K562 (cell line): ENCODE measurements around the gene PCYT1A. TPM values are rescaled to one million over a fixed set of nuclear protein-coding genes. Genes with fewer than 3 reads are reported as not detected.

Experiments
- AFF4 ChIP-seq: sonication (generic); formaldehyde crosslinking; IDR thresholded peaks from 2 replicates; pipeline ENCODE4 v1.8.0; 2023; ENCODE audit warnings: mild to moderate bottlenecking, missing genetic modification reagents
- CUX1 ChIP-seq: fragments of 200-800 bp; sonication (Bioruptor generic); IDR thresholded peaks from 2 replicates; pipeline ENCODE4 v1.6.1; 2016; ENCODE audit warnings: missing genetic modification characterization, missing compliant biosample characterization
- ELF4 ChIP-seq: fragments of 450-650 bp; formaldehyde crosslinking; IDR thresholded peaks from 2 replicates; pipeline ENCODE4 v1.4.0; 2022; ENCODE audit warnings: missing genetic modification characterization
- EP300 ChIP-seq: IDR thresholded peaks from 2 replicates; pipeline ENCODE4 v1.6.1; 2012; ENCODE audit warnings: low read length, improper control_type of control experiment
- HDAC1 ChIP-seq, 2 experiments: fragments of 450-650 bp; IDR thresholded peaks; 2 replicates each; pipeline ENCODE4 v1.6.1; 2016 to 2017; ENCODE audit warnings: inconsistent platforms in 1 of 2, mild to moderate bottlenecking in 1 of 2, moderate library complexity in 1 of 2
- KDM2B ChIP-seq: fragments of 250-450 bp; sonication (Bioruptor Pico); IDR thresholded peaks from 2 replicates; pipeline ENCODE4 v1.8.0; 2021; ENCODE audit warnings: mild to moderate bottlenecking, moderate library complexity
- MECOM ChIP-seq: fragments of 250-450 bp; sonication (Bioruptor Pico); IDR thresholded peaks from 2 replicates; pipeline ENCODE4 v1.8.0; 2022; ENCODE audit warnings: inconsistent platforms
- MTA2 ChIP-seq: fragments of 450-650 bp; IDR thresholded peaks from 2 replicates; pipeline ENCODE4 v1.6.1; 2016; ENCODE audit warnings: low read depth
- PHTF2 ChIP-seq: fragments of 250-450 bp; sonication (Bioruptor Pico); IDR thresholded peaks from 2 replicates; pipeline ENCODE4 v1.5.0; 2021; ENCODE audit warnings: mild to moderate bottlenecking
- SAFB2 ChIP-seq: fragments of 200-400 bp; formaldehyde crosslinking; IDR thresholded peaks from 2 replicates; pipeline ENCODE4 v1.6.1; 2018; ENCODE audit warnings: borderline replicate concordance, low read length, low read depth, moderate library complexity; ENCODE audit not compliant: severe bottlenecking
- THAP12 ChIP-seq: fragments of 250-450 bp; sonication (Bioruptor Pico); IDR thresholded peaks from 2 replicates; pipeline ENCODE4 v1.9.0; 2021; ENCODE audit warnings: mild to moderate bottlenecking, inconsistent platforms
- ZBTB9 ChIP-seq: fragments of 450-650 bp; formaldehyde crosslinking; IDR thresholded peaks from 2 replicates; pipeline ENCODE4 v1.4.0; 2020; ENCODE audit warnings: mild to moderate bottlenecking, moderate library complexity
- ZFX ChIP-seq: sonication (generic); formaldehyde crosslinking; IDR thresholded peaks from 2 replicates; pipeline ENCODE4 v1.8.0; 2022; ENCODE audit warnings: mild to moderate bottlenecking, missing genetic modification reagents, moderate library complexity
- ZNF311 ChIP-seq: fragments of 250-450 bp; sonication (Bioruptor Pico); IDR thresholded peaks from 2 replicates; pipeline ENCODE4 v1.4.0; 2020; ENCODE audit warnings: mild to moderate bottlenecking, moderate library complexity
- polyA plus RNA-seq, 8 experiments: library from polyadenylated mRNA; depleted of rRNA in 4 of 8; stranded (reverse) in 5 of 8; unstranded in 3 of 8; fragments of >200 nt; fragmentation: Nextera tagmentation in 2 of 8; fragmentation: Illumina TruSeq in 1 of 8; extraction: Ambion mirVana in 2 of 8; extraction: Trizol in 1 of 8; gene quantifications; 2 replicates each; pipeline versions ENCODE4 v1.2.1 to v1.2.3, GENCODE V29; 2011 to 2014; ENCODE audit warnings: inconsistent platforms in 1 of 8, missing spikeins in 1 of 8
- total RNA-seq, 7 experiments: library from RNA; depleted of rRNA in 6 of 7; stranded (reverse); fragments of >200 nt in 6 of 7; fragmentation: Illumina TruSeq in 2 of 7; extraction: Trizol in 2 of 7; gene quantifications; 2 replicates each; pipeline versions ENCODE4 v1.2.1 to v1.2.3, GENCODE V29; 2011 to 2021; ENCODE audit warnings: low replicate concordance in 1 of 7

PCYT1A gene
- total and polyA plus RNA-seq, 9 of the 15 experiments (the other 6 are each of a cell fraction or from before 2014, with no cell fraction given), result 13.4 to 62.8 (median 49.4) TPM

GRCh38 chr3:196193736-196194541 is 93.6 kb downstream of the PCYT1A start (continued):
- no peak for TF ChIP-seq AFF4 (CRISPR knock-in tag)
- TF ChIP-seq HDAC1 (IDR thresholded peaks at IDR 0.05), result 0 out of 4 replicates have a peak, but pooled peaks of 1 of the 2 experiments have one; percentile 22
- no peak for TF ChIP-seq PHTF2 (CRISPR knock-in tag)
- TF ChIP-seq CUX1, result peak; percentile 53; the same call in 1 of the 2 replicates
- TF ChIP-seq EP300, result peak; percentile 61; the same call in 1 of the 2 replicates
- TF ChIP-seq ELF4 (CRISPR knock-in tag), result peak; percentile 42; the same call in 1 of the 2 replicates
- TF ChIP-seq ZBTB9 (CRISPR knock-in tag), result peak; percentile 76; the same call in 1 of the 2 replicates
- TF ChIP-seq ZFX, result peak; percentile 40
- peak; percentile 15; the same call in 1 of the 2 replicates for TF ChIP-seq MTA2
- no peak for TF ChIP-seq KDM2B (CRISPR knock-in tag)
- TF ChIP-seq SAFB2, result no peak
- TF ChIP-seq MECOM (CRISPR knock-in tag), result peak; percentile 52; the same call in 1 of the 2 replicates
- peak; percentile 60; the same call in 1 of the 2 replicates for TF ChIP-seq ZNF311 (CRISPR knock-in tag)
- TF ChIP-seq THAP12, result no peak
